ENCODE measurements around the gene CRYL1.

Gene CRYL1

GRCh38 chr13:20370815-20371421 is 154.7 kb downstream of the CRYL1 start:
- DNase-seq (ENCODE audit: low spot score) = no peak

- DNase-seq (ENCODE audit: low spot score) = no peak
Observed at GRCh38 chr13:20369886-20370361, 155.7 kb downstream of the CRYL1 start.

GRCh38 chr13:20366056-20366455 is 159.6 kb downstream of the CRYL1 start:
- DNase-seq (ENCODE audit: low spot score) = no peak

- DNase-seq (ENCODE audit: low spot score) = no peak
Observed at GRCh38 chr13:20363603-20364002, 162.1 kb downstream of the CRYL1 start.

GRCh38 chr13:20363172-20363571 is 162.5 kb downstream of the CRYL1 start:
- DNase-seq (ENCODE audit: low spot score) = no peak

- no peak for DNase-seq (ENCODE audit: low spot score)
Observed at GRCh38 chr13:20362484-20363041, 163.1 kb downstream of the CRYL1 start.

GRCh38 chr13:20360835-20361412 is 164.7 kb downstream of the CRYL1 start:
- DNase-seq (ENCODE audit: low spot score) = no peak

GRCh38 chr13:20360041-20360491 is 165.6 kb downstream of the CRYL1 start:
- no peak for DNase-seq (ENCODE audit: low spot score)

- DNase-seq (ENCODE audit: low spot score) = no peak
Observed at GRCh38 chr13:20359335-20359734, 166.3 kb downstream of the CRYL1 start.

GRCh38 chr13:20358022-20358421 is 167.6 kb downstream of the CRYL1 start:
- DNase-seq (ENCODE audit: low spot score) = no peak

- DNase-seq (ENCODE audit: low spot score) = no peak
Observed at GRCh38 chr13:20356444-20356843, 169.2 kb downstream of the CRYL1 start.

GRCh38 chr13:20354722-20355121 is 170.9 kb downstream of the CRYL1 start:
- no peak for DNase-seq (ENCODE audit: low spot score)

- no peak for DNase-seq (ENCODE audit: low spot score)
Observed at GRCh38 chr13:20353973-20354372, 171.7 kb downstream of the CRYL1 start.

All from ecto neural progenitor cell (in vitro differentiated cells).